NCI-H69 (cell line): ENCODE measurements around the gene NFS1.
"Not testable (repeated sequence)": the region's sequence is repeated elsewhere in the genome, so short reads cannot be mapped to it uniquely, and the experiment has no call there.

Experiments
- DNase-seq: peaks from one replicate; lab custom pipeline; 2025; lab: John Stamatoyannopoulos, UW

NFS1 gene

GRCh38 chr20:35729283-35729807, 30.2 kb upstream of the NFS1 start:
- DNase-seq: no peak

- DNase-seq: no peak
Measured at GRCh38 chr20:35726842-35727711, 27.9 kb upstream of the NFS1 start.

GRCh38 chr20:35724321-35725230, 25.4 kb upstream of the NFS1 start:
- no peak for DNase-seq

GRCh38 chr20:35723652-35724320, 24.6 kb upstream of the NFS1 start:
- DNase-seq: not testable (repeated sequence)

- DNase-seq: not testable (repeated sequence)
Measured at GRCh38 chr20:35723275-35723639, 24.1 kb upstream of the NFS1 start.

- no peak for DNase-seq
Measured at GRCh38 chr20:35721621-35722020, 22.5 kb upstream of the NFS1 start.

- no peak for DNase-seq
Measured at GRCh38 chr20:35721219-35721618, 22.1 kb upstream of the NFS1 start.

GRCh38 chr20:35720165-35721123, 21.3 kb upstream of the NFS1 start:
- no peak for DNase-seq

- DNase-seq: no peak
Measured at GRCh38 chr20:35719717-35720116, 20.6 kb upstream of the NFS1 start.

GRCh38 chr20:35718972-35719635, 20.0 kb upstream of the NFS1 start:
- DNase-seq: no peak

- not testable (repeated sequence) for DNase-seq
Measured at GRCh38 chr20:35718321-35718720, 19.2 kb upstream of the NFS1 start.

GRCh38 chr20:35716330-35716729, 17.2 kb upstream of the NFS1 start:
- DNase-seq: no peak

- DNase-seq: no peak
Measured at GRCh38 chr20:35715652-35716051, 16.5 kb upstream of the NFS1 start.

- no peak for DNase-seq
Measured at GRCh38 chr20:35714127-35714526, 15.0 kb upstream of the NFS1 start.

GRCh38 chr20:35713120-35713519, 14.0 kb upstream of the NFS1 start:
- not testable (repeated sequence) for DNase-seq

- no peak for DNase-seq
Measured at GRCh38 chr20:35711588-35712209, 12.5 kb upstream of the NFS1 start.

- DNase-seq: no peak
Measured at GRCh38 chr20:35710884-35711587, 11.9 kb upstream of the NFS1 start.

- DNase-seq: no peak
Measured at GRCh38 chr20:35710039-35710438, 10.9 kb upstream of the NFS1 start.

GRCh38 chr20:35709259-35709658, 10.1 kb upstream of the NFS1 start:
- DNase-seq: no peak
